Mammary epithelial cell (primary cell): ENCODE data around the gene PXYLP1.

Experiments
- EZH2 ChIP-seq: IDR thresholded peaks from 2 replicates; pipeline ENCODE4 v1.6.1; 2012; ENCODE audit warnings: low read length, inconsistent platforms, borderline replicate concordance
- TF ChIP-seq, protein P1 (sequence below), 2 donors: IDR thresholded peaks in 1 of 2; conservative IDR thresholded peaks in 1 of 2; 2 replicates each; pipeline ENCODE4 v1.5.1; 2011 to 2012; ENCODE audit warnings: inconsistent platforms in 2 of 2, low read length in 2 of 2, mild to moderate bottlenecking in 2 of 2, control low read depth in 1 of 2, low read depth in 1 of 2; ENCODE audit not compliant: insufficient read depth in 1 of 2; ENCODE audit errors: extremely low read depth in 1 of 2

GRCh38 chr3:141240286-141240685 lies 8.7 kb downstream of the PXYLP1 start:
- TF ChIP-seq EZH2 = no peak
- TF ChIP-seq, protein P1, sequence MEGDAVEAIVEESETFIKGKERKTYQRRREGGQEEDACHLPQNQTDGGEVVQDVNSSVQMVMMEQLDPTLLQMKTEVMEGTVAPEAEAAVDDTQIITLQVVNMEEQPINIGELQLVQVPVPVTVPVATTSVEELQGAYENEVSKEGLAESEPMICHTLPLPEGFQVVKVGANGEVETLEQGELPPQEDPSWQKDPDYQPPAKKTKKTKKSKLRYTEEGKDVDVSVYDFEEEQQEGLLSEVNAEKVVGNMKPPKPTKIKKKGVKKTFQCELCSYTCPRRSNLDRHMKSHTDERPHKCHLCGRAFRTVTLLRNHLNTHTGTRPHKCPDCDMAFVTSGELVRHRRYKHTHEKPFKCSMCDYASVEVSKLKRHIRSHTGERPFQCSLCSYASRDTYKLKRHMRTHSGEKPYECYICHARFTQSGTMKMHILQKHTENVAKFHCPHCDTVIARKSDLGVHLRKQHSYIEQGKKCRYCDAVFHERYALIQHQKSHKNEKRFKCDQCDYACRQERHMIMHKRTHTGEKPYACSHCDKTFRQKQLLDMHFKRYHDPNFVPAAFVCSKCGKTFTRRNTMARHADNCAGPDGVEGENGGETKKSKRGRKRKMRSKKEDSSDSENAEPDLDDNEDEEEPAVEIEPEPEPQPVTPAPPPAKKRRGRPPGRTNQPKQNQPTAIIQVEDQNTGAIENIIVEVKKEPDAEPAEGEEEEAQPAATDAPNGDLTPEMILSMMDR (conservative IDR thresholded peaks at IDR 0.05 in 1 of 2, IDR thresholded peaks at IDR 0.05 in 1 of 2; ENCODE audit: extremely low read depth in 1 of 2, insufficient read depth in 1 of 2, low read depth in 1 of 2, low read length in 2 of 2) = no peak
